Measurements from ENCODE around the gene ADAM10. TPM values are rescaled to one million over a fixed set of nuclear protein-coding genes. Genes with fewer than 3 reads are reported as not detected.

ADAM10 gene
- total RNA-seq, 1 experiment from 2014 or later, result 159 TPM

GRCh38 chr15:58566029-58566428 lies 183.5 kb downstream of the ADAM10 start:
- Histone ChIP-seq H3K27me3 (ENCODE audit: insufficient read depth, low read length) (no peaks in the 10 kb centered on the region), H2BK5ac (ENCODE audit: insufficient read length, low read length) (no peak overlapping the region), H4K91ac (ENCODE audit: insufficient read length, low read depth, low read length) (no peak overlapping the region), H3K79me2 (ENCODE audit: insufficient read depth, low read length) (no peaks in the 10 kb centered on the region), H3K9me3 (ENCODE audit: control insufficient read depth, low read depth, low read length) (no peaks in the 10 kb centered on the region), H2BK20ac (ENCODE audit: low read depth, low read length, poor library complexity, severe bottlenecking) (no peak overlapping the region), H3T11ph (ENCODE audit: low read length) (no peak overlapping the region), H3K23me2 (ENCODE audit: insufficient read length, low read depth, low read length, poor library complexity, severe bottlenecking) (no peaks in the 10 kb centered on the region), H2BK120ac (ENCODE audit: low read depth, low read length, poor library complexity, severe bottlenecking) (no peak overlapping the region), H4K20me1 (ENCODE audit: control insufficient read depth, insufficient read depth, insufficient read length) (no peaks in the 10 kb centered on the region), H3K27ac (ENCODE audit: insufficient read length, low read depth, low read length) (no peak overlapping the region), H3K4me2 (ENCODE audit: insufficient read depth, insufficient read length, low read length) (no peak overlapping the region), H3K79me1 (ENCODE audit: insufficient read depth, low read depth, low read length, poor library complexity, severe bottlenecking) (no peaks in the 10 kb centered on the region), H4K8ac (replicated peaks; ENCODE audit: insufficient read length, low read depth, low read length) (no peak overlapping the region), H3K23ac (ENCODE audit: insufficient read length, low read depth, low read length) (no peak overlapping the region), H3K14ac (ENCODE audit: insufficient read depth, low read length) (no peak overlapping the region), H2BK12ac (ENCODE audit: insufficient read length, low read depth, low read length) (no peak overlapping the region), H3K56ac (ENCODE audit: insufficient read length, low read depth, low read length) (no peak overlapping the region), H3K4ac (ENCODE audit: low read depth, low read length) (no peak overlapping the region), H3K9ac (ENCODE audit: extremely low read depth, insufficient read length, low read length) (no peak overlapping the region), H2AFZ (ENCODE audit: low read length) (no peak overlapping the region), H2AK5ac (ENCODE audit: insufficient read length, low read length) (no peak overlapping the region), H3K4me1 (ENCODE audit: insufficient read depth, low read length) (no peaks in the 10 kb centered on the region), H4K5ac (ENCODE audit: insufficient read length, low read depth, low read length) (no peak overlapping the region), H2BK15ac (ENCODE audit: low read depth, low read length) (no peak overlapping the region), H3K18ac (ENCODE audit: insufficient read length, low read depth, low read length) (no peak overlapping the region)
- H3K9me3 Mint-ChIP-seq, result no peaks in the 10 kb centered on the region; a peak in 1 of 5 replicates
- DNase-seq, result no peak
- peaks cover 13 to 25% of the 10 kb centered on the region in 2 experiments for H3K4me1 Mint-ChIP-seq
- no peak for TF ChIP-seq CTCF (conservative IDR thresholded peaks at IDR 0.05)
- H3K27me3 Mint-ChIP-seq (ENCODE audit: low read depth), result no peaks in the 10 kb centered on the region
- WGBS (ENCODE audit: extremely low coverage, insufficient read length, low lambda C conversion rate), result no CpG with 5 or more reads among the region's 6 CpGs
- H3K36me3 Mint-ChIP-seq (ENCODE audit: insufficient read depth in 1 of 3, low read depth in 3 of 3), result no peaks in the 10 kb centered on the region; a peak in 1 of 7 replicates
- no peak overlapping the region for H3K27ac Mint-ChIP-seq
- H3K4me3 Mint-ChIP-seq, result no peak overlapping the region

All from H9 (cell line).